Astrocyte of the spinal cord (primary cell): ENCODE measurements around the gene SPHK2.
A peak's percentile ranks its signal among the peaks of the same experiment; 100 is the strongest.

Experiments
- DNase-seq: peaks from one replicate; pipeline ENCODE4 v3.0.0; 2011; ENCODE audit warnings: low read depth, low spot score
- H3K4me3 ChIP-seq: 2 replicates; pipeline ENCODE4 v1.5.1; 2011; ENCODE audit warnings: low read depth, mild to moderate bottlenecking, low read length, moderate library complexity
- CTCF ChIP-seq: IDR thresholded peaks from 2 replicates; pipeline ENCODE4 v1.5.1; 2012; ENCODE audit warnings: low read depth, mild to moderate bottlenecking, low read length, inconsistent platforms
- in situ Hi-C: cut with HindIII; loops from 2 replicates; pipeline ENCODE4 v1.10.0; 2017; ENCODE audit warnings: low sequenced_read_pairs

Gene SPHK2

GRCh38 chr19:48624791-48625723 lies 5.8 kb downstream of the SPHK2 start:
- in situ Hi-C loops, result no loop called here
- H3K4me3 ChIP-seq, result peak overlapping the region; percentile 60
- no peak for TF ChIP-seq CTCF
- no peak for DNase-seq

GRCh38 chr19:48625891-48626327 lies 6.6 kb downstream of the SPHK2 start:
- in situ Hi-C loops, result no loop called here
- no peak for DNase-seq
- H3K4me3 ChIP-seq, result no peak overlapping the region
- no peak for TF ChIP-seq CTCF

GRCh38 chr19:48627201-48627864 lies 8.0 kb downstream of the SPHK2 start:
- in situ Hi-C loops, result no loop called here
- no peak for DNase-seq
- no peak for TF ChIP-seq CTCF
- H3K4me3 ChIP-seq, result no peak overlapping the region

- in situ Hi-C loops, result no loop called here
Measured at GRCh38 chr19:48627865-48628314, 8.6 kb downstream of the SPHK2 start.

GRCh38 chr19:48628486-48629296 lies 9.4 kb downstream of the SPHK2 start:
- DNase-seq, result no peak
- in situ Hi-C loops, result no loop called here
- no peak overlapping the region for H3K4me3 ChIP-seq

More at GRCh38 chr19:48627865-48628314, 8.6 kb downstream of the SPHK2 start:
- no peak for DNase-seq
- H3K4me3 ChIP-seq, result no peak overlapping the region
- TF ChIP-seq CTCF, result no peak

More at GRCh38 chr19:48628486-48629296, 9.4 kb downstream of the SPHK2 start:
- no peak for TF ChIP-seq CTCF
